H1 (cell line): ENCODE measurements around the gene CFD. TPM values are rescaled to one million over a fixed set of nuclear protein-coding genes. Genes with fewer than 3 reads are reported as not detected.

ENCODE experiments used
- HDAC2 ChIP-seq, 2 experiments: fragments of 300-600 bp in 1 of 2; sonication (generic) in 1 of 2; IDR thresholded peaks; 2 replicates each; pipeline ENCODE4 v1.6.1; 2011 to 2012; ENCODE audit warnings: low read depth in 2 of 2, low read length in 2 of 2, mild to moderate bottlenecking in 2 of 2, moderate library complexity in 2 of 2, borderline replicate concordance in 1 of 2, inconsistent platforms in 1 of 2
- ZNF274 ChIP-seq: IDR thresholded peaks from 2 replicates; pipeline ENCODE4 v1.7.0; 2012; ENCODE audit warnings: low read length, borderline replicate concordance; ENCODE audit errors: extremely low read depth
- polyA plus RNA-seq, 7 experiments: library from polyadenylated mRNA; depleted of rRNA in 3 of 7; stranded (reverse) in 5 of 7; unstranded in 2 of 7; fragments of >200 nt in 5 of 7; fragments of 200-250 nt in 2 of 7; gene quantifications; 1 replicate in 5 of 7; 2 replicates in 1 of 7; 4 replicates in 1 of 7; pipeline versions ENCODE4 v1.2.1 to v1.2.3, GENCODE V29; 2011 to 2013; ENCODE audit warnings: missing spikeins in 2 of 7, mixed read lengths in 2 of 7
- total RNA-seq: library from RNA; stranded (reverse); fragmentation: NEBNext Ultra II Directional; extraction: Animal tissue kit (Norgen Biotek cat#: 25700); gene quantifications from 2 replicates; pipeline ENCODE4 v1.2.1, GENCODE V29; 2021
- TF ChIP-seq, protein P1 (sequence below): IDR thresholded peaks from 2 replicates; pipeline ENCODE4 v1.6.1; 2011; ENCODE audit warnings: low read depth, mild to moderate bottlenecking, low read length; ENCODE audit not compliant: insufficient read depth

CFD gene
- total and polyA plus RNA-seq, 2 of the 8 experiments (the other 6 are each of a cell fraction or from before 2014, with no cell fraction given) = 1.7 to 2.8 TPM

DNA sequence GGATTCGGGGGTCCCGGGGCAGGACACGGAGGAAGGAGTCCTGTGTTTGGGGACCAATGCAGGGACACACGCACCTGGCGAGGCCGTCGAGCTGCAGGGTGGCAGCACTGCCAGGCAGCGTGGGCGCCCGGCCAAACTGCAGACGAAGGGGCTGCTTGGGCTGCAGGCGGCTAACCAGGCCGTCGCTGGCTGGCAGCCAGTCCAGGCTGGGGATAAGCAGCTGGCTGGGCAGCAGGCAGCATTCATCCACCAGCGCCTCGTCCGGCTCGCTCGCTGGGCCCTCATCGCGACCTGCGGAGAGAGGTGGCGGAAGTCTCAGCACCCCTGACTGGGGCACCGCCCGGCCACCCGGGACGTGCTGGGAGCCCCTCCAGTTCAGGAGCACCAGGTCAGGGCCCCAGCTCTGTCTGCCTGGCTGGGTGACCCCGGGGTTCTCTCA is 11.5 kb downstream of the CFD start (continued):
- TF ChIP-seq, protein P1, sequence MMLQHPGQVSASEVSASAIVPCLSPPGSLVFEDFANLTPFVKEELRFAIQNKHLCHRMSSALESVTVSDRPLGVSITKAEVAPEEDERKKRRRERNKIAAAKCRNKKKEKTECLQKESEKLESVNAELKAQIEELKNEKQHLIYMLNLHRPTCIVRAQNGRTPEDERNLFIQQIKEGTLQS = no peak
- no peak for TF ChIP-seq ZNF274
- TF ChIP-seq HDAC2 (IDR thresholded peaks at IDR 0.05; ENCODE audit: borderline replicate concordance in 1 of 2, low read depth in 2 of 2, low read length in 2 of 2) = no peak
